Activated CD4-positive, CD25-positive, alpha-beta regulatory T cell (primary cell): ENCODE data around the gene GRSF1.
"Not testable (repeated sequence)": the region's sequence is repeated elsewhere in the genome, so short reads cannot be mapped to it uniquely, and the experiment has no call there.

Experiments
- DNase-seq, 4 experiments: peaks; one replicate each; lab custom pipeline; 2025; lab: John Stamatoyannopoulos, UW

The GRSF1 gene, protein sequence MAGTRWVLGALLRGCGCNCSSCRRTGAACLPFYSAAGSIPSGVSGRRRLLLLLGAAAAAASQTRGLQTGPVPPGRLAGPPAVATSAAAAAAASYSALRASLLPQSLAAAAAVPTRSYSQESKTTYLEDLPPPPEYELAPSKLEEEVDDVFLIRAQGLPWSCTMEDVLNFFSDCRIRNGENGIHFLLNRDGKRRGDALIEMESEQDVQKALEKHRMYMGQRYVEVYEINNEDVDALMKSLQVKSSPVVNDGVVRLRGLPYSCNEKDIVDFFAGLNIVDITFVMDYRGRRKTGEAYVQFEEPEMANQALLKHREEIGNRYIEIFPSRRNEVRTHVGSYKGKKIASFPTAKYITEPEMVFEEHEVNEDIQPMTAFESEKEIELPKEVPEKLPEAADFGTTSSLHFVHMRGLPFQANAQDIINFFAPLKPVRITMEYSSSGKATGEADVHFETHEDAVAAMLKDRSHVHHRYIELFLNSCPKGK

DNA sequence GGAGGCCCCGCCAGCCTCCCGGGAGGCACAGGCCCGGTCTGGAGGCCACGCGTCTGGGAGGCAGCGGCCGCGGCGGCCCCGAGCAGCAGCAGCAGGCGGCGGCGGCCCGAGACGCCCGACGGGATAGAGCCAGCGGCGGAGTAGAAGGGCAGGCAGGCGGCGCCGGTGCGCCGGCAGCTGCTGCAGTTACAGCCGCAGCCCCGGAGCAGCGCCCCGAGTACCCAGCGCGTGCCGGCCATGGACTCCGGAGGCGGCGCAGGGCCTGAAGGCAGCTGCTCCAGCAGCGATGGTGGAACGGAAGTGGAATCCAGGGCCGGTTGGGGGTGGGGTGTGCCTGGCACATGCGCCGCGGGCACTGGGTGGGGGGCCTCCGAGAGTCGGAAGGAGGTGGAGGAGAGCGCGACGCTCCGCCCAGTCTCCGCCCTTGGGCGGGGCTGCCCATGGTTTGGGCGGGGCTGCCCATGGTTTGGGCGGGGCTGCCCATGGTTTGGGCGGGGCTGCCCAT, at the start of gene GRSF1:
Gene GRSF1 (minus strand): TSS at position 302 of the 505 bp plus-strand sequence. CDS start 63 bp downstream, at position 239.
- DNase-seq, result peak; percentile 84 to 94 (median 87)

DNA sequence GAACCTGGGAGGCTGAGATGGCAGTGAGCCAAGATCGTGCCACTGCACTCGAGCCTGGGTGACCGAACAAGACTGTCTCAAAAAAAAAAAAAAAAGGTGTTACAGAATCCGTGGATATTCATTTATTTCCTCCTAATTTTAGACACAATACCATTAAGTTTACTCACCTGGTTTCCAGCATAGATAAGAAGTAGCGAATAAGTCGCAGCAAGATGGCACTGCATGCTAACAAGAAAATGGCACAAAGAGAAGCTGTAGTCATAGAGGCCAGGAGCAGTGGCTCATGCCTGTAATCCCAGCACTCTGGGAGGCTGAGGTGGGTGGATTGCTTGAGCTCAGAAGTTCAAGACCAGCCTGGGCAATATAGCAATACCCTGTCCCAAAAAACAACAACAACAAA, 45.5 kb upstream of the GRSF1 start:
- DNase-seq, result no peak

DNA sequence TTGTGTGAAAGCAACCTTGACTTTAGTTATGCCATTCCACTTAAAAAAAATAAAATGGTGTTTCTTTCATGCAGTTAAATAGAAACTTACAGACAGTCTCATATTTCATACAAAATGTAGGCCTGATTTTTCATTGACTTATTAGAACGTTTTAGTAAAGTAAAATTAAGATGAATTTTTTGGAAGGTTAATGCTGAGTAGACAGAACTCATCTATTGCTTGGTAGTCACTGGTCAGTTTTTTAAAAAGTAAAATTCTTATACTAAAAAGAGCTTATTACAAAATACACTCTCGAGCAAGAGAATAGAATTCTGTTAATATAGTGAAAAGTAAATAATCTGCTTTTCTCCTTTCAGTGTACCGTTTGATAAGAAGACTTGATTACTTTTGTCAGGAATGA, 41.0 kb upstream of the GRSF1 start:
- DNase-seq, result no peak

DNA sequence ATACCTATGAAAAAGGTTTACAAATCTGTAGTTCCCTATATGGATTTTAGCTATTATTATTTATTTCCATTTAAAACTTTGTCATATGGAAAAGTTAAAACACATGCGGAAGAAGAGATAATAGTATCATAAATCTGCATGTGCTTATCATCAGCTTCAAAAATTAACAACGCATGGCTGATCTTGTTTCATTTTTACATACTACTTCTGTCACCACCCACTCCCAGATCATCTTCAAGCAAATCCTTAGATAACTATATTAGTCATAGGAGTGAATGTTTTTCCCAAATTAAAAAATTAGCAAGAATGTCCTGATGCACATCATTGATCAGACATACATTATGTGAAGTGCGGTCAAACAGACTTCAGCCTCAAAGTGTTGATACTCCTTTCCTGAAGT, 37.9 kb upstream of the GRSF1 start:
- no peak for DNase-seq

DNA sequence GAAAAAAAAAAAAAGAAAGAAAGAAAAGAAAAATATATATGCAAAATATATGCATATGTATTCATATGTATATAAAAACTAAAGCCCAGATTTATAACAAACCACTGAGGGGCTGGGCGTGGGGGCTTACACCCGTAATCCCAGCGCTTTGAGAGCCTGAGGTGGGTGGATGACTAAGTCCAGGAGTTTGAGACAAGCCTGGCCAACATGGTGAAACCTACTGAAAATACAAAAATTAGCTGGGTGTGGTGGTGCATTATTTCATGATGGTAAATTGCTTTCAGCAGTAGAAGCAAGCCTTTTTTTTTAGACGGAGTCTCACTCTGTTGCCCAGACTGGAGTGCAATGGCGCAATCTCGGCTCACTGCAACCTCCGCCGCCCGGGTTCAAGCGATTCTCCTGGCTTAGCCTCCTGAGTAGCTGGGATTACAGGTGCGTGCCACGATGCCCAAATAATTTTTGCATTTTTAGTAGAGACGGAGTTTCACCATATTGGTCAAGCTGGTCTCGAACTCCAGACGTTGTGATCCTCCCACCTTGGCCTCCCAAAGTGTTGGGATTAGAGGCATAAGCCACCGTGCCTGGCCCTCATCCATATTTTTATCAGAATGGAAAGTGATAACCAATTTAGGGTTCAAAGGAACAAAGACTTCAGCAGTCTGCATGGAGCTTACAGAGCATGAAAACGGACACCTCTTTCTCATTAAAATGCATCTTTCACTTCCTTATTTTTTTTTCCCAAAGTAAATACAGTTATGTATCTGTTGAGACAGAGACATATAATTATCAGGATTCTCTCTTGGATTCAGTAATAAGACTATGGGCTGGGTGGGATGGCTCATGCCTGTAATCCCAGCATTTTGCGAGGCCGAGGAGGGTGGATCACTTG, 34.8 kb upstream of the GRSF1 start:
- no peak for DNase-seq

DNA sequence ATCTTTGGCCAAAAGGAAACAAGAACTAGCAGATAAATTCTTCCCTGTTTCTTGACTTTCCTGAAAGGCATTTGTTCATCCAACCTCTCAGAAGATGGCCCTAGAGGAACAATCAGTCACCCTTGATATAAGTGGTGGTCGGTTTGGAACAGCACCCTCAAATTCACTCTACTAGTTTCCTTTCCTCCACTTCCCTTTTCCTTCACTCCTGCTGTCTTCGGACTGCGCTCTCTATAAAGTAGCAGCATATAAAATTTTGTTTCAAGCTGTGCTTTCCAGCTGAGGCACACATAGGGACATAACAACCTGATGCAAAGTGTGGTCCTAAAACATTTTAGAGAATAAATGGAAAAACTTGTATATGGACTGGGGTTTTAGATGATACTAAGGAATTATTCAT, 33.5 kb upstream of the GRSF1 start:
- no peak for DNase-seq

DNA sequence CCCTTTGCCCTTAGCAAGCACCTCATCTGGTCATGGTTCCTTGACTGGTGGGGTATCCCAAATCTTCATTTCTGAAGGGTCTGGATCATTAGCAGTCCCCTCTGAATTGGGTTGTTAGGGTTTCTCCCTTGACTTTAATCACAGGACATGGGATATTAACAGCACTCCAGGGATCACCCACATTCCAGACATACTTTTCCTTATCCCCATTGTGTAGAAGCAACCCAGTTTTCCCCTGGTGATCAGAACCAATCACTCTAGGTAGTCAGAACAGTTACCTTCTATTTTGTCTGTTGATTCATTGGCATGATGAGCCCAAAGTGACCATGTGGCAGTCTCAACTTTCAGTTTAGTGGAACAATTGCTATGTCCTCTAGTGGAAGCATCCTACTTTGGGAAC, 29.1 kb upstream of the GRSF1 start:
- no peak for DNase-seq

DNA sequence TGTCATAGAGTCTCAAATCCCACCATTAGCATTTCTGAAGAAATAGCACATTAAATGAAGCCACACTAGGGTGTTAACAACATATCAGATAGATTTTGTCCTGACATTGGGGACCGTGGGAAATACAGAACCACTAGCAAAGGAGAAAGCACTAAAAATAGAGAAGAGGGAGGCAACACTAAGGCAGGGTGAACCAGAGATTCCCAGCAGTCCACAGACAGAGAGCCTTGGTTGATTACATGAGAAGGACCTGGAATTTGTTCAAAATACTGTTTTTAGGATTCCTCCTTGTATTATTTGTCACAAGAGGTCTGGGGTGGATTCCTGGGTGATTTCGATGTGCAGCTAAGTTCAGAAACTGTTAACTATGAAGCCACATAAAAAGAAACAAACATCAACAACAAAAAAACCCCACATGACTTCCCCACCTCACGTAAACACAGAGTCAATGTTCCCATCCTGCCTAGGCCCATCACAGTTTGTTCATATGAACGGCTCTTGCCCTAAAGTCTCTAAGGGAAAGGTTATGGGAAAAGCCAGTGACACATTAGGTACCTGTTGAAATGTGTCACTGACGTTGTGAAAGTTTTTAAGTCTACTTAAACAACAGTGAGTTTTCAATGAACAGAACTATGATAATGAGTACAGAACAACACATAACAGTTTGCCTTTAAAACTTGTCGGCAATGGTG, 23.6 kb upstream of the GRSF1 start:
- no peak for DNase-seq

DNA sequence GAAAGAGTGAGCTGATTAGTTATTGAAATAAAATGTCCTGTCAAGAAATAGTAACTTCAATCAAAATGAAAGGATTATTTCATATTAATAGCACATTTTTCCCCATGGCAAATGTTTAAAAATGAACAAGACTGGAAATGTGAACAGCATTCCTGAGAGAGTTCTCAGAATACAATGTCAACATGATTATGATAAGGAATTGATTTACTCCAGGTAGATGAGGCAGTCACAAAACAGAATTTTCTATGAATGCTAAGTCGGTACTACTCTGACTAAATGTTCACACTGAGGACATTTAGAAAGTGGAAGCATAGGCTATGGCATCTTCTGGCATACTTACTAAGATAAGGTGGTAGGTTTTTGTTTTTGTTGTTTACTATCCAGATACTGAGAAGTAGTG, 19.4 kb upstream of the GRSF1 start:
- no peak for DNase-seq

DNA sequence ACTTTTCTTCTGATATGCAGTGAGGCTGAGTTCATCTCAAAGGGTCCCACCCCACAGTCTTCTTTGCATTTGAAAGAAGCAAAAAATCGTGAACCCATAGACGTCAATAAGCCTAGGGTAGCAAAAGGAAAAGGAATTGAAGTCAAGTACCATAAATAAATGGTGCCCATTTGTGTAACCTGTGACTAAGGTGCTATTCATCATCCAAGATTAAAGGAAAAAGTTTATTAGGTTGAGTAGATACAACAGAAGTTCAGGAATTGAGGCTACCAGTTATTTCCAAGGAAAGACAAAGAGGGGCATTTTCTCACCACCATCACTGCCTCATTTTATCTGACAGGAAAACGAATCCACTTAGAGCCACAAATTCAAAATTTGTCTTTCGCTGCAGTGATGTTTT, 18.8 kb upstream of the GRSF1 start:
- DNase-seq, result no peak

DNA sequence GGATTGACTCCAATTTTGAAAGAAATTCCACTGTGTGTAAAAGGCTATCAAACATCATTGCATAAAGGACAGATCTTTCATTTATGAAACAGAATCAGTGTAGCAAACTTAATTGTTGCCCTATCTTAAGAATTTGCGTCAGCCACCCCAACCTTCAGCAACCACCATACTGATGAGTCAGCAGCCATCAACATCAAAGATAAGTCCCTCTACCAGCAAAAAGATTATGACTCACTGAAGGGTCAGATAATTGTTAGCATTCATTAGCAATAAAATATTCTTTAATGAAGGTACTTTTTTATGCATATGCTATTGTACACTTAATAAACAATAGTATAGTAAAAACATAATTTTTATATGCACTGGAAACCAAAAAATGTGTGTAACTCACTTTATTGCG, 15.8 kb upstream of the GRSF1 start:
- no peak for DNase-seq

DNA sequence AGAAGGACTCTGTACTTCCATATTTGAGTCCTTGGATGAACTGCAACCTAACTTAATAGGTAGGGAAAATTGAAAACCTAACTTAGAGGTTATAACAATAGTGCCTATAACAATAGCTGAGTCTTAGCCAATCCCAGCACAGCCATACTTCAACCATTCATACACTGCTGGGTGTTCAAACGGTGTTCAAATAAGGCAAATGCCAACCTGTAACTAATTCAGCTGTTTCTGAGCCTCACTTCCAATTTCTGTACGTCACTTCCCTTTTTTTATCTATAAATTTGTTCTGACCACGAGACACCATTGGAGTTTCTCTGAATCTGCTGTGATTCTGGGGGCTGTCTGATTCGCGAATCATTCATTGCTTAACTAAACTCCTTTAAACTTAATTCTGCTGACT, 9.6 kb upstream of the GRSF1 start:
- DNase-seq, result no peak

DNA sequence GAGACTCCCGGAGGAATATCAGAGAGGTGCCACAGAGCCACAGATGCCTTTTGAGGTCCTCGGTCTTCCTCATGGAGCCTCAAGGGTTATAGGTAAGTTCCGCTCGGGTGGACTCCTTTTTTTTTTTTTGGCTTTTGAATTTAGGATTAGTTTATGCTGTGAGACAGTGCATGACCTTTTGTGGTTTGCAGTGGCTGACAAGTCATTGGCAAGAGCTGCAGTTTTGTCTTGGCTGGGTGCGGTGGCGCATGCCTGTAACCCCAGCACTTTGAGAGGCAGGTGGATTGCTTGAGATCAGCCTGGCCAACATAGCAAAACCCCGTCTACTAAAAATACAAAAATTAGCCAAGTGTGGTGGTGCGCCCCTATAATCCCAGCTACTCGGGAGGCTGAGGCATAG, 4.5 kb upstream of the GRSF1 start:
- DNase-seq, result peak in 1 of 4 experiments; percentile 2

DNA sequence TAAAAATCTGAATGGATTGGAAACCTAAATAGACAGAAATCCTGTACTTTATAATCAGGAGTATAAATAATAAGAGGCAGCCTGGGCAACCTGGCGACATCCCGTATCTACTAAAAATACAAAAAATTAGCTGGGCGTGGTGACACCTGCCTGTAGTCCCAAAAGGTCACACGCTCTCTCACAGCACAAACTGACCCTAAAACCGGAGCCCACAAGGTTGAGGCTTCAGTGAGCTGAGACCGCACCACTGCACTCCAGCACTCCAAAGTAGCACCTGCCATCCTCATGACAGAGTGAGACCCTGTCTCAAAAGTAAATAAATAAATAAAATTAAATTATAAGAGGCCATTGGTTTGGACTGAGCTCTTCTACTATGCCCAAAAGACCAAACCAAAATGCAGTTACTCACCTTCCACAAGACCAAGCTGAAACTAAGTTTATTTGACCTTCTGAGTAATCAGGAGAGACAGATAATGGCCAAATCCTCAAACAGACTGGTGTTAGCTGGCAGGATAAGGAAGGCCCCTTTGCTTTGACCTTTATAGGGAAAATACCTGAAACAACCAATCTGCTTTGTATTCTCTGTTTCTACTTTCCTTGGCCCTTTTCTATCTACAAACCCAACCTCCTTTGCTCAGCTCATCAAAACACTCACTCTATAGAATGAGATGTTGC, 3.2 kb upstream of the GRSF1 start:
- DNase-seq, result no peak

DNA sequence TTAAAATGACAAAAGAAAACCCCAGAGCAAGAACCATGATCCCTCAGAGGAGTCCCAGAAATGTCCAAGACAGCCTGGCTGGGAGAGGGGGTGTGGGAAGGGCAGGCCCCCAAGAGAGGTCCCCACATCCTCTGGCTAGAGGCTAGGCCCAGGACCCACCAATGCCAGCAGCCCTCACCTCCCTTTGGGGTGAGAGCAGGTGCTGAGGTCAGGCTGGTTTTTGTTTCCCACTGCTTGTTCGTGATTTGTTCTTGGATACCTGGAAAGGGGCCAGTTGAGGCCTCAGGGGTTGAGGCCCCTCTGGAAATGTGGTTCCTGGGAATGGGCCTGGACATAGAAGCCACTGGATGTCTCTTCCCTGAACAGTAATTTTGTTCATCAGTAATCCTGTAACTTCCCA, 2.3 kb upstream of the GRSF1 start:
- DNase-seq, result no peak

DNA sequence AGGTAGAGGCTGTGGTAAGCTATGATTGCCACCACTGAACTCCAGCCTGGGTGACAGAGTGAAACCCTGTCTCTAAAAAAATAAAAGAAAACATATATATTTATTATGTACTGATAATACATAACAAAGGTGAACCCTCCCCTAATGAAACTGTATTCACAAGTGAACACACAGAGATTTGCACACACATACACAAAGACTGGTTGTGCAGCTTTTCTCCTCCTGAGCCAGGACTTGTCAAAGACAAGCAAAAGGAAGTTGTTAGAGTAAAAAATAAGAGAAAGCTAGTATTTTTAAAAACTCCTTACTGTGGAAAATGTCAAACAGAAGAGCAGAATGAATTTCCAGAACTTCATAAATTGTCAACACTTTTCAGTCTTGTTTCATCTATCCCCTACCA, 1.5 kb upstream of the GRSF1 start:
- no peak for DNase-seq

DNA sequence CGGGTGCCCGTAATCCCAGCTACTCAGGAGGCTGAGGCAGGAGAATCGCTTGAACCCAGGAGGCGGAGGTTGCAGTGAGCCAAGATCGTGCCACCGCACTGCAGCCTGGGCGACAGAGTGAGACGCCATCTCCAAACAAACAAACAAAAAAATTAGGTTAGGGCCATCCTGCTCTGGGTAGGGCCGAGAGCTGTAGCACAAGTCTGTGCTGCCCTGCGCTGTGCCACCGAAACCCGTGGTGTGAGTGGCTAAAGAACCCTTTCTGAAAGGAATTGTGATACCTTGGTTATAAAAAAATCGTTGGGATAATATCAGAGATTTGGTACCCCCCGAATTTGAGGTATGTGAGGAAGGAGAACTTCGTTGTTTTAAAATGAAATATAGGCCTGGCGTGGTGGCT, 941 bp upstream of the GRSF1 start:
- not testable (repeated sequence) for DNase-seq

DNA sequence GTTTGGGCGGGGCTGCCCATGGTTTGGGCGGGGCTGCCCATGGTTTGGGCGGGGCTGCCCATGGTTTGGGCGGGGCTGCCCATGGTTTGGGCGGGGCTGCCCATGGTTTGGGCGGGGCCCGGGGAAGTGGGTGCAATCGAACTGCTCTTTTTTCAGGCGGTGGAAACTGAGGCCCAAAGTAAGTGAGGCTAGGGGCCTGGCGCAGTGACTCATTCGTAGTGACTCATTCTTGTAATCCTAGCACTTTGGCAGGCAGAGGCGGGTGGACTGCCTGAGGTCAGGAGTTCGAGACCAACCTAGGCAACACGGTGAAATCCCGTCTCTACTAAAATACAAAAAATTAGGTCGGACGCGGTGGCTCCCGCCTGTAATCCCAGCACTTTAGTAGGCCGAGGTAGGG, 447 bp upstream of the GRSF1 start:
- DNase-seq, result peak; percentile 38 to 64 (median 46)

DNA sequence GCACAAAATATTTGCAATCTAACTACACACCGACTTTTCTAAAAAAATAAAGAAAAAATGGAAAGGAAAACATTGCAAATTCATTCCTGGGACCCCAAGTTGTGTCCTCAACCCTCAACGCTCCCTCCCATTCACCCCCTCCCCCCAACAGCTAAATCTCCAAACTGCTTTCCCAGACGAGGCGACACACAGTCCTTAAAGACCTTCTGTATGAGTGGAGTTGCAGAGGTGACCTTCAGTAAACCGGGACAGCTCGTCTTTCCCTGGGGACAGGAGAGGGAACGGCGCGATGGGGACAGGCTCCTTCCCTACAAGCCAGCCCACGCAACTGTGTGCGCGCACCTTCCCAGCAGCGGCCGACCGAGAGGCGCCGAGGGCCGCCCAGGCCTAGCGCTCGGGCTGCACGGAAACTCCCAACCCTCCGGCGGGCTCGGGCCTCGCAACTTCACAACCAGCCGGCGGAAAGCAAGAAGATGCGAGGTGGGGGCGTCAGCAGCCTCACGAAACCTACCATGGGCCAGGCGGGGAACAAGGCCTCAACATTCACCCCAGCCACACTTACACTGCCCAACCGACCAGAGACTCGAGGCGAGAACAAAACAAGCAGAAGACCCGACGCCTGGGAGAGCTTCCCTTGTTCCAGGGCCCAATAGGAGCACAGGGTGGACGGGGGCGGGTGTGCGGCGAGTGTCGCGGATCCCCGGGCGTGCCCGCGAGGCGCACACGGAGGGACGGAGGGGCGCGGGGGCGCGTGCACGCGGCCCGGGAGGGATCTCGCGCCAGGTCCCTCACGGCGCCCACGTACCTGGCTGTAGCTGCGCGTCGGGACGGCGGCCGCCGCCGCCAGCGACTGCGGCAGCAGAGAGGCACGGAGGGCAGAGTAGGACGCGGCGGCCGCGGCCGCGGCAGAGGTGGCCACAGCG, 763 bp downstream of the GRSF1 start:
- DNase-seq, result peak; percentile 25 to 49 (median 40)

DNA sequence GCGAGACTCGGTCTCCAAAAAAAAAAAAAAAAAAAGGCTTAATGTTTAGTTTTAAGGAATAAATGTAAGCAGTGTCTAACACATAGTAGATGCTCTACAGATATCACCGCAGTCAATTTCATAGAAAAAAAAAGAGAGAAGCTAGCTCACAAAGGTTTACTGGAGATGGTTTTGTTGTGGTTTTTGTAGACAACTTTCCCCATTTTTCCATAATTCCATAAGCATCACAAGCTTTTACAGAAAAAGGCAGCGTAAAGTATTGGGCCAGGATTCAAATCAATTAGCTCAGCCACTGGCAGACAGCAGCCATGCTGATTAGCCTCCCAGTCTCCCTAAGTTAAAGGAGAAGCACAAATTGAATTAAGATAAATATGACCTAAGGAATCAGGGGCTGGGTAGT, 1.5 kb downstream of the GRSF1 start:
- DNase-seq, result no peak

DNA sequence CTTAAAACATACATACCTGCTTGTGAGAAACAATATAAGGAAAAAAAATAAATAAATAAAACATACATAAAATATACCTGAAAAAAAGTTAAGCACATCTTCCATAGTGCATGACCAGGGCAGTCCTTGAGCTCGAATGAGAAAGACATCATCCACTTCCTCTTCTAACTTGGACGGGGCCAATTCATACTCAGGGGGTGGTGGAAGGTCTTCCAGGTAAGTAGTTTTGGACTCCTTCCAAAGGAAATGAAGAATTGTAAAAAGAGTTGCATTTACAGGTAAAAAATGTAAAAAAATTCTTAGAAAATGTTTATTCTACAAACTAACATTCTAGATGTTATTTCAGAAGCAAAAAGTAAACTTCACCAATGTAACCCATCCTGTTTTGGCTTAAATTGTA, 3.6 kb downstream of the GRSF1 start:
- no peak for DNase-seq
